GM18511 (cell line): Measurements from ENCODE around the gene CA9.

Experiments
- ATAC-seq: cut with Tn5 transposase; IDR thresholded peaks from one replicate; pipeline ENCODE4 v1.9.1; 2021; ENCODE audit warnings: mild to moderate bottlenecking, moderate library complexity; ENCODE audit not compliant: unreplicated experiment

Gene CA9

DNA sequence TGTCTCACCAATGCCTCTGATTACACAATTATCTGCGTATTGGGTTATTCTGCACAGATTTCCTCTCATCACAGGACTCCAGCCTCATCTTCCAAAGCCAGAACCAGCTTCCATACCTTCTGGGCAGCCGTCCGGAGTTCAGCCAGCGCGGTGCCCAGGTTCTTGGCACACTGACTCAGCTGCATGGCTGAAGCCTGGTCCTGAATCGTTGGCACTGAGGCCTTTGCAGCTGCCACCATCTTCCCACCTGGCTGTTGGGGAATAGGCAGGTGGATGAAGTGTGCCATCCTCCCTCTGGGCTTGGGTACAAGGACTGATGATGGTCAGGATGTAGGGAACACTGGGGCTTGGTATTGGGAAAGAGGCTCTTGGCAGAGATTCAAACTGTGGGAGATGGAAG, 40.4 kb downstream of the CA9 start:
- ATAC-seq, result no peak

DNA sequence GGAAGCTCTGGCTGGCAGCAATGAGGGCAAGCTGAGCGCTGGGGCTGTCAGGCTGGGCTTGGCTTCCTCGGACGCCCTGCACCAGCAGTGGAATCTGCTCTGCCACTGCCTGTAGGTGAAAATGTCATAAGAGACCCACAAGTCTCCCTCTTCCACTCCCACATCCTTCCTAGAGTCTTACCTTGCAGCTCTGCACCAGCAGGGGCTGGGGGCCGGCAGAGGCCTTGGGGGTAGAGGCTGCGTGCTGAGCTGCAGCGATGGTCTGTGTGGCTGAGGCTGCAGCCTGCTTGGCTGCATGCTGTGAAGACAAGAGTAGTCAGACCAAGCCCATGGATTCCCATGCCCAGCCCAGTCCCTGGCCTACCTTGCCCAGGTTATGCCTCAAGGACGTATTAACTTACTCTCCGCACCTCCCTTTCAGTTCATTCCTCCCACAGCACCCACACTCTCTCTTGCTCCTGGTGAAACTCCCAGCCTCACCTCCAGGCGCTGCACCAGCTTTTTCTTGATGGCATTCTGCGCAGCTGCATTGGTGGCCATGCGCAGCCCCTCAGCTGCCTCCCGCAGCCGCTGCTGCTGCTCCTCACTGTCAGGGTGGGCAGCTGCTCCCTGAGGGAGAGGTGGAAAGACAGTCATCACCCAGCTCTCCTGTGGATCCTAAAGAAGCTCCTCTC, 41.0 kb downstream of the CA9 start:
- ATAC-seq, result no peak

DNA sequence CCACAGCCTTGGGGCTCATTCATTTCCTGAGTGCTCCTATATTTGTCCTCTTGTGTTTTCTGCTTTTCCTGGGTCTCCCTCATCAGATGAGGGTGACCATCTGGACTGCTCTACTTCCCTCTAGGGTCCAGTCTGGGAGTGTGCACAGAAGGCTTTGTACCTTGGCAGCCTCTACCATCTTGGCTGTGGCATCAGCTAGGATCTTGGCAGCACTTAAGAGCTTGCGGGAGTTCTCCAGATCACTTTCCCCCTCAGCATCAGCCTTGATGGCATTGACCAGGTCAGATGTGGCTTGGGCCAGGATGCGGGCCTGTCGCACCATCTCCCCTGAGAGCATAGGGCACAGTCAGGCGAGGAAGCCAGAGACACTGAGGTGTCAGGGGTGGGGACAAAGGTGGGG, 42.5 kb downstream of the CA9 start:
- ATAC-seq, result no peak

DNA sequence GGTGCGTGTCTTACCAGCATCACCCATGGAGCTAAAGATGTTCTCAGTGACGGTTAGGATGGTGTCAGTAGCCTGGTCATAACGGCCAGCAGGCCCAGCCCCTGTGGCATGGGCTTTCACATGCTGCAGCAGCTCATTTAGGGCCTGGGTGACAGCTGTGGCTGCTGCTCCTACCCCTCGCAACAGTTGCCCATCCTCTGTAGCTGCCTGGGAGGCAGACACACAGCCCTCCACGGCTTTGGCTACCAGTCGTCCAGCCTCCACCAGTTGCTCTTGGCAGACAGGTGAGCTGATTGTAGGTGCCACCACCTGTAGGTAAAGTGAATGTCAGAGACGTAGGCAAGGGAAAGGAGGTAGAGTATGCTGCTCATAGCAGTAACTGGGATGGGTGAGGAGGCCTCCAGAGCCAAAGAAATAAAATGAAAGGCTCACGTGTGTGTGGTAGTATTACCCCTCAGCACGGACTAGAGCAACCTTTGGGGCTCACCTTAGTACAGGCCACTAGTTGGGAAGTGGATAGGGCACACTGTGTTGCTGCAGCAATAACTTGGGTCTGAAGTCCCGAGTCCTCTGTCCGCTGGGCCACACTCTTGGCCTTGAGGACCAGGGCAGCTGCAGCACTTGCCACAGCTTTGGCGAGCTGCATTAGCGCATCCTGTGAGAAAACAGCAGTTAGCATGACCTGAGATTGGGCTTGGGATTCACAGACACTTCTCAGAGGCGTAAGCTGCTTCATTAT, 43.6 kb downstream of the CA9 start:
- no peak for ATAC-seq

DNA sequence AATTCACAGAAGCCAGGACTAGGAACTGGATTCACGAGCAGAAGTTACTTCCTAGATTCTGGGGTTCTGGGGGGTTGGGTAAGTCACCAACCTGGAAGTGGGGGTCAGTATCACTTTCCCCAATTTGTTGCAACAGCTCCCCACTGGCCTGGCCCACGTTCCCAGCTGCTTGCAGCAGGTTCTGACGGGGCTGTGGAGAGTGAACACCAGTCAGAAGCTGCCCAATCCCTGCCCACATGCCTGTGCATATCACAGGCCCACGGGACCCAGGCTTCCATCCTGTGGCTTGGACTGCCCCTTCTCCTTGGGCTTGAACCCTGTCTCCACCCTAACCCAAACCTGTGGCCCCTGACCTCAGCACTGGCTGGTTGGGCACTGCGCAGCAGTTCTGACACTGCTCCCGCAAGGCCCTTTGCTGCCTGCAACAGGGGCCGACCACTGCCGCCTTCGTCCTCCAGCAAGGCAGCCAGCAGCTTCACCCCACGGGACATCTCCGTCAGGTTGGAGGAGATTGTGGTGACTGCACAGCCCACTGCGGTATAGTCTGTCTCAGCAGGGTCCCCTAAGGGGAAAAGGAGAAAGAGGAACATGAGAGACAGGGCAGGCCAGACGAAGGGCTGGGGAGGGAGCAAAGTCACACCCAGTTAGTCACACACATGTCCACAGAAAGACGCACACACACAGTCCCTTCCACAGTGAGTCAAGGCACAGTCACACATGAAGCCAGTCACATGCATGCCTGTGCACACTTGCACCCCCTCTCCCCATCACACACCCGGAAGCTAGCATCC, 45.2 kb downstream of the CA9 start:
- peak; percentile 63 for ATAC-seq

DNA sequence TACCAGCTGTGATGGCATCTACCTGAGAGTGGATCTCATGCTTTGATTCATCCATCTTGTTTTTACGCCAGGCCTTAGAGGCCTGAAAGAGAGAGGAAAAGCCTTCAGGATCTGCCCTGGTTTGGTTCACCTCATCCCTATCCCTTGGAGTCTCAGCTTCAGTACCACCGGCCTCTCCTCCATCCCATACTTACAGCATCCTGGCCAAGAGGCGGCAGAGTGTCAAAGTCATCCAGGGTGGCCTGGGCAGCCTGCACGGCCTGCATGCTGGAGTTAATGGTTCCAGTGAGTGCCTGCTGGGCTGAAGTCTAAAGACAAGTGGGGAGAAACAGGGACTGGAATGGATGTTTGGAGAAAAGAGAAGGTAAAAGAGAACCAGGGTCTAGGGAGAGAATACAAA, 45.8 kb downstream of the CA9 start:
- no peak for ATAC-seq

DNA sequence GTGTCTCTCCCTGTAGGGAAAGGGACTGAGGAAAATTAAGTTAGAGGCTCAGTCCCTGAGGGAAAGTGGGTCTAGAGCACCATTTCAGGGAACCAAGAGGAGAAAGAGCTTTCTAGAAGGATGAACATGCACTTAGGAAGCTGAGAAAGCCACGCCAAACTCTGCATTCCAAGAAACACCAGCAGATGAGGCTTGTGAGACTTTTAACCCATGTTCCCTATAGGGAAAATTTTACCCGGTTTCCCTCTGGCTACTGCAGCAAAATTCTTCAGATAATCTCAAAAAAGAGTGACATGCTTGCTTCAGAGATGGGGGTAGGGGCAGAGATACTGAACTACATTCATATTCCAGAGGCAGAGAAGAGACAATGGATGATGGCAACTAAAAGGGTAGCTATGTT, 49.7 kb downstream of the CA9 start:
- ATAC-seq, result no peak

DNA sequence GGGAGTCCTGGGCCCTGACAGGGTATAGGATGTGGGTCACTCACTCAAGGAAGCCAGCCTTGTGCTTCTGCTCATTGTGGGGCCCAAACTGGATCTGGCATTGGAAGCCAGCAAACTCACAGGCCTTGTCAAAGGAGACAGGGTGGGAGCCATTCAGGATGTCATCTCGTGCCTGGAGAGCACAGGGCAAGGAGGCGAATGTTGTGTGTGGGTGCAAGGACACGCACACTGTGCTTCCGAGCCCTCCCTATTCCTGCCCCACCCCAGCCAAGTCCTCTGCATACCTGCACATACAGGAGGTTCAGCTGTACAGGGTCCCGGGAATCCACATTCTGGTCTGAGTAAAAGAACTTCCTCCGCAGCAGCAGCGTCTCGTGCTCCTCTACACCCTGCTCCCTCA, 50.2 kb downstream of the CA9 start:
- no peak for ATAC-seq

DNA sequence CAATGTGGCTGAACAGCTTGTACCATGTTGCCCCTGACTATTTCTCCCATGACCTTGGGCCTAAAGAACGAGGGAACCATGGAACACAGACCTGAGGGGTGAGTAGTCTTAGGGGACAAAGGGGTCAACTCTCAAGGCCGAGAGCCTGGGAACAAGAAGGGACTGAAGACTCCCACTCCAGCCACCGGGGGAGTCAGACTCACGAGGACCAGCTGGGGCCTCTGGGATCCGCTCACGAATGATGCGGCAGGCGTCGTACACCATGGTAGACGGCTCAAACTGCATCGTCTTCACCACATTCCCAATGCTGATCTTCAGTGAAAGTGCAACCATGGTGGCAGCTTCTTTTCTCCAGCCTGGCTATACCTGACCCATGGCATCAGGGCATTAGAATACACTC, 51.6 kb downstream of the CA9 start:
- ATAC-seq, result no peak

DNA sequence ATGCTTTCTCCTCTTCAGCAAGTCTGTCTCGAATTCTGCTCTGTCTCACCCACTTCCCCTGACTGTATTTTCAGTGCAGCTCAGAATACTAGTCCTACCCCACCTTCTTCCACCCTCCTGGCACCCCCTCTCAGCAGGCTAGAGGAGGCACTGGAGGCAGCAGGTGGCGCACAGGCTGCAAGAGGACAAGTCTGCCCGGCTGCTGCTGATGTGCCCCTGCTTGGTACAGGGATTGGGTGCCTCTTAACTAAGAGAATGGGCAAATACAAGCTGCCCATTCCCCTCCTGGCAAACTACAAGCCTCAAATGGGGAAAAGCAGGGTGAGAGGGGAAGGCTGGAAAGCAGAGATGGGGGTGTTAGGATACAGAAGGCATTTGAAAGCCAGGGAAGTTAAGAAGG, 53.2 kb downstream of the CA9 start:
- peak; percentile 60 for ATAC-seq

DNA sequence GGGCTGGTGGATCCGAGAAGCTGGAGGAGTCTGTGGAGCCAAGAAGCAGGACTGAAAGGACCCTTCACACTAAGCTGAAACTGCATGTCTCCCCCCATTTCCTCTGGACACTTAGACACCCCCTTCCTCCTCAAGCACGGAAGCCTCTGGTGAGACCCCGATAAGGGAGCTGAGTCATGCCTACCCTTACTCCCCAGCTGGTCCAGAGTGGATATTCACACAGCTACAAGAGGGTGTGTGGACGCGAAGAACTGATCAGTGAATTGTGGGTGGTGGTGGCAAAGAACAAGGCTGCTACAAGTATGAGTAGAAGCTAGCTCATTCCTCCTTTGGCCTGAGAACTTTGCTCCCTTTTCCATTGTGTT, 53.9 kb downstream of the CA9 start:
- no peak for ATAC-seq

DNA sequence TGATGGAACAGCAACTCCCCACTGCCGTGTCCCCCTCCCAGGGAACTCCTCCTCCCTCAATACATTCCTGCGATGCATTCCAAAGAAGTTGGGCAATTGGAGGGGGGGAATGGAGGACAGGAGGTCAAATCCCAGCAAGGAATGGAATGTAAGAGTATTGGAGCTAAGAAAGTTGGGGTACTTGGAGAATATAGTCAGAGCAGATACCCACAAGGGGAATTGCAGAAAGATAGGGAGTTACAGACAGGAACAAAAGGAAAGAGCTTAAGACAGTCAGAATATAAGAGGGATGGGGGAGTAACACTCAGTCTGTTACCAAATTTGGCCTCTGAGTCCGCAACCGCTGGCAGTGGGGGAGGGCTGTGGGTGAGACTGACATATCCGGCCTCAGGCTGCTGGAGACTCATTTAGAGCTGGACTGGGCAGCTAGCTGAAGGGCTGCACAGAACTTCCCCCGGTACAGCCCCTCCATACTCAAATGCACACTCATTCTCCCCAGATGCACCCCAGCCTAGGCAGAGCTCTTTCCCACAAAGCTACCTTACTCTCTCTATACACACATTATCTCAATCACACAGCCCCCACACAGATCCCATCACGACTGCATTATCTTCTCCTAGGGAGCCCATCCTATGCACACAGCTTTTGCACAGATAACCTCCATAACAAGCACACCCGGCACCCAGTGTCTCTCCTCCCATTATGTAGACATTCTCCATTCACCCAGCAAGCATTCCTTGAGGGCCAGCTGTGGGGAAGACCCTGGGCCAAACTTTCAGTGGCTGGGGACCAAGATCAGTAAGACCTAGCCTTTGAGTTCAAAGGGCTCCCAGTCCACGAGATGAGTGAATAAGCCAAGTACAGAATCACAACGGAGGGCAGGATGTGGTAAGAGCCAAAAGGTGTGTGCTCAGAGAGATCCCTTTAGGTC, 54.6 kb downstream of the CA9 start:
- peak; percentile 23 for ATAC-seq

DNA sequence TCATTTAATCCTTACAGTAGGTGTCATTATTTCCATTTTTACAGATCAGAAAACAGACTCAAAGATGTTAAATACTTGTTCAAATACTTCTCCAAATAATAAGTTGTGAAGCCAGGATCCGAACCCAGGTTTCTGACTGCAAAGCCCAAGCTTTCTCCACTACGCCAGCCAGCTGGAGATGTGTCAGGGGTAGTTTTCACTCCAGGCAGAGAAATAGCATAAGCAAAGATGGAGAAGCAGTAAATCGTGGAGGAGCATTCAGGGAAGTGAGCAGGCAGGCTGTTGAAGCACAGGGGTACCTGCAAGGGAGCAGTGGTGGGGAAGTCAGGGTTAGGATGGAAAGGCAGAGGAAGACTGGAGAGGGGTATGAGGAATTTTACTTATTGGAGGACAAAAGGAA, 55.4 kb downstream of the CA9 start:
- no peak for ATAC-seq

DNA sequence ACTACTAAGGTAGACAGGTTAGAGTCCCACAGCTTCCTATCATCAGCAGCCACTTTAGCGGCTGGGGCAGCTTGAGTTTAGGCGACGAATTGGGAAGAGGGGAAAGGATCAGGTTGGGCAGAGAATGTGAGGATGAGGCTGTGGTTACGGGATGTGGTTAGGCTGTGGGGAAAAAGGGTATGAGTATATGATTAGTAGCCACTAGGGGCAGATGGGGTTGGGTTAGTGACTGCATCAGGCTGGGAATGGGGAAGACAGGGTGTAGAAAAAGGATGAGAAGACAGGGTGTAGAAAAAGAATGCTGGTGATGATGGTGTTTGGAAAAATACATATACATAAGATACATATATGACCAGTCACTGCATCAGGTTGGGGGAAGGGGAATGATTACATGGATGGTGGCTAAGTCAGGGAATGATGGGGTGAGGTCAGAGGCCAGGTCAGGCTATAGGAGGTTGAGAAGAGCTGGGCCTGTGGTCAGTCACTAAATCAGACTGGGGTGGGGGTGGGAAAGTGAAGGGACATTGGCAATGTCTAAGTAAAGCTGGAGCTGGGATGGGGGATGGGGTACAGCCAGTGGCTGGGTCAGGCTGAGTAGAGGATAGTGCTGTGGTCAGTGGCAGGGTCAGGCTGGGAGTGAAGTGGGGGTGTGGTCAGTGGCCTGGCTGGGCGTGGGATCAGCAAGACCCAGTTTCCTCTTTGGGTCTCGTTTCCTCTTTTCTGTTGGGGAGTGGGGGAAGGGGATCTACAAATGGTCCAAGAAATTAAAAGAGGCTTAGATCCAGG, 56.2 kb downstream of the CA9 start:
- no peak for ATAC-seq

DNA sequence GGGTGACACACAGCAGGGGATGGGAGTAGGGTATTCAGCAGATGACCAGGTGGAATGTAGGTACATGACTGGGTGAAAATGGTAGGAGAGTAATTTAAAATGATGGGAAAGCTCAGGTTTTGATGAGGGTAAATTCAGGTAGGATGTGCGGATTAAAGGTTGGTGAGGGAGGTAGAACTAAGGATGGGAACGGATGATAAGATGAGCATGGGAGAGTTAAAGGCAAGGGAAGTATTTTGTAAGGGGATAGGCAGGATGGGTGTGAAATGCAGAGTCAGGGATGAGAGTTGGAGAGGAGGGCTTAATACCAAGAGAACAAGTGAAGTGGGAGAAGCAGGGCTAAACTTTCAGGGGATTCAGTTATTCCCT, 56.7 kb downstream of the CA9 start:
- ATAC-seq, result no peak
